ENCODE measurements around the gene ANKRD22. TPM values are rescaled to one million over a fixed set of nuclear protein-coding genes. Genes with fewer than 3 reads are reported as not detected.

ANKRD22 gene
- total RNA-seq, 2 donors from 2014 or later = 26.6 to 28.2 TPM

DNA sequence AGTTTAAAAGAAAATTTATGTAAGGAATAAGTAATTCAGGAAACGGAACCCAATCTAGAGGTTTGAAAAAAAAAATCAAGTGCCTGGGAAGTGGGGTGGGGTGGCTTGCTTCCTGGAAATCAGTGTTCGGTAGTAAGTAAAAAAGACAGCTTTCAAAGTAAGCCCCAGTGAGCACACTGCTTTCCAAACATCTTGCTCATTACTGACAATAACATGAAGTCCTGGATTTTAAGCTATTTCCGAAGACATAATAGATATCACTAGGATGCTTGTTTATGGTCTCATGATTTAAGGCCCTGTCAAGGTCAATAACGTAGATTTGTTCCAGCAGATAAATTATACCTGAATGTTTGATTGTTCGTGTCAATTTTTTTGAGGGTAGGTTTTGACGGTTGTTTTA, 29.7 kb upstream of the ANKRD22 start:
- TF ChIP-seq, protein P1, sequence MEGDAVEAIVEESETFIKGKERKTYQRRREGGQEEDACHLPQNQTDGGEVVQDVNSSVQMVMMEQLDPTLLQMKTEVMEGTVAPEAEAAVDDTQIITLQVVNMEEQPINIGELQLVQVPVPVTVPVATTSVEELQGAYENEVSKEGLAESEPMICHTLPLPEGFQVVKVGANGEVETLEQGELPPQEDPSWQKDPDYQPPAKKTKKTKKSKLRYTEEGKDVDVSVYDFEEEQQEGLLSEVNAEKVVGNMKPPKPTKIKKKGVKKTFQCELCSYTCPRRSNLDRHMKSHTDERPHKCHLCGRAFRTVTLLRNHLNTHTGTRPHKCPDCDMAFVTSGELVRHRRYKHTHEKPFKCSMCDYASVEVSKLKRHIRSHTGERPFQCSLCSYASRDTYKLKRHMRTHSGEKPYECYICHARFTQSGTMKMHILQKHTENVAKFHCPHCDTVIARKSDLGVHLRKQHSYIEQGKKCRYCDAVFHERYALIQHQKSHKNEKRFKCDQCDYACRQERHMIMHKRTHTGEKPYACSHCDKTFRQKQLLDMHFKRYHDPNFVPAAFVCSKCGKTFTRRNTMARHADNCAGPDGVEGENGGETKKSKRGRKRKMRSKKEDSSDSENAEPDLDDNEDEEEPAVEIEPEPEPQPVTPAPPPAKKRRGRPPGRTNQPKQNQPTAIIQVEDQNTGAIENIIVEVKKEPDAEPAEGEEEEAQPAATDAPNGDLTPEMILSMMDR (IDR thresholded peaks at IDR 0.05) = no peak
- peak overlapping the region; percentile 70 for H3K4me3 ChIP-seq
- peak overlapping the region; percentile 97 for H3K27ac ChIP-seq
- no peaks in the 10 kb centered on the region for H3K27me3 ChIP-seq
- intact Hi-C loops (cut with DNase I) = loop anchor here (5.0 kb wide), 1 partner anchor 51 kb away; no protein-coding TSS in a partner anchor
- peak overlapping the region; percentile 91 to 95 for H3K9ac ChIP-seq (ENCODE audit: low read depth in 2 of 2, low read length in 2 of 2)
- H3K9me3 ChIP-seq = no peaks in the 10 kb centered on the region
- no peaks in the 10 kb centered on the region for H3K4me1 ChIP-seq
- no peaks in the 10 kb centered on the region for H3K36me3 ChIP-seq
- no peak for DNase-seq

GRCh38 chr10:88880282-88881076, 28.8 kb upstream of the ANKRD22 start:
- peak; percentile 83 for DNase-seq
- TF ChIP-seq, protein P1 (IDR thresholded peaks at IDR 0.05) = no peak
- Histone ChIP-seq H3K27me3 (no peaks in the 10 kb centered on the region), H3K36me3 (no peaks in the 10 kb centered on the region), H3K4me3 (peak overlapping the region; percentile 70), H3K9ac (ENCODE audit: low read depth in 2 of 2, low read length in 2 of 2) (peak overlapping the region; percentile 91 to 95), H3K27ac (peak overlapping the region; percentile 97), H3K9me3 (no peaks in the 10 kb centered on the region), H3K4me1 (no peaks in the 10 kb centered on the region)
- intact Hi-C loops (cut with DNase I) = loop anchor here (5.0 kb wide), 1 partner anchor 52 kb away; no protein-coding TSS in a partner anchor

GRCh38 chr10:88879534-88880281, 28.1 kb upstream of the ANKRD22 start, which contains the start of gene STAMBPL1:
TSS of gene STAMBPL1 (plus strand) at chr10:88880245. CDS start at chr10:88901709, 21,464 bp downstream.
- H3K9me3 ChIP-seq = no peaks in the 10 kb centered on the region
- intact Hi-C loops (cut with DNase I) = loop anchor here (5.0 kb wide), 1 partner anchor 53 kb away; no protein-coding TSS in a partner anchor
- TF ChIP-seq, protein P1 (IDR thresholded peaks at IDR 0.05) = no peak
- peak within 1 kb of the TSS; percentile 97 for H3K27ac ChIP-seq
- H3K4me3 ChIP-seq = peak within 1 kb of the TSS; percentile 70
- peak within 1 kb of the TSS; percentile 91 to 95 for H3K9ac ChIP-seq (ENCODE audit: low read depth in 2 of 2, low read length in 2 of 2)
- no peaks in the 10 kb centered on the region for H3K36me3 ChIP-seq
- H3K4me1 ChIP-seq = no peaks in the 10 kb centered on the region
- DNase-seq = peak; percentile 70
- no peaks in the 10 kb centered on the region for H3K27me3 ChIP-seq

DNA sequence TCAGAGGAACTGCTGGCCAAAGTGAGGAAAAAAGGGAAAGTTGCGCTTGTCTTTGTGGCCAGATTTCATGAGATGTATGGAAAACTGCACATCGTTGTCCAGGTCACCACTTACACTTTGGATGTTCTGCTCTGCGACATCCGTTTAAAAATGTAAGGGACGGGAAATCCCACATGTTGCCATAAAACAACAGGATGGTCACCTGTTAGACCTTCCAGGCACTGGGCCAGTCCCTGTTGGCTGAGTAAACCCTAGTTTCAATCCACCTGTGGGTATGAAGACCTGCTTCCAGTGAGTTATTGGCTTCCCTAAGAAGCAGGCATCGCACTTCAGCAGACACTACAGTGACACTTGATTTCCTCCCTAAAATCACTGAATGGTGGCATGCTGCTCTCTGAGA, 25.7 kb upstream of the ANKRD22 start:
- H3K4me3 ChIP-seq = no peak overlapping the region
- H3K9me3 ChIP-seq = no peaks in the 10 kb centered on the region
- no peaks in the 10 kb centered on the region for H3K4me1 ChIP-seq
- H3K27ac ChIP-seq = no peak overlapping the region
- TF ChIP-seq, protein P1 (IDR thresholded peaks at IDR 0.05) = no peak
- intact Hi-C loops (cut with DNase I) = no loop called here
- H3K36me3 ChIP-seq = no peaks in the 10 kb centered on the region
- H3K9ac ChIP-seq (ENCODE audit: low read depth in 2 of 2, low read length in 2 of 2) = no peak overlapping the region
- DNase-seq = no peak
- no peaks in the 10 kb centered on the region for H3K27me3 ChIP-seq

DNA sequence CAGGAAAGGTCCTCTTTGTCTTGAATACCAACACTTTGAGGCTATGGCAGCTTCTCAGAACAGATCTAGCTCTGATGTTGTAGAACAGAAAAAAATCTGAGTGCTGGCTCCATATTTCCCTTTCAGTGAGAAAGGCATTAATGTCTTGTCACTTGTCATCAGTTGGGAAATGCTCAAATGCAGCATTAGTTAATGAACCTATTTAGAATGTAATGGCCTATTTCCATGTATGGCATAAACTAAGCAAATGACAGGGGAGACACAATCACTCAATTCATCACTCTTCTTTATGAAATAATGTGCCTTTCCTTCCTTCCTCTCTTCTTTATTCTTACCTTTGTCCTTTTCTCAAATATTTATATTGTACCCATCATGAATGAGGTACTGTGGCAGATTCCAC, 23.4 kb upstream of the ANKRD22 start:
- intact Hi-C loops (cut with DNase I) = no loop called here

More for the DNA sequence above, 23.4 kb upstream of the ANKRD22 start:
- Histone ChIP-seq H3K4me1 (no peaks in the 10 kb centered on the region), H3K27me3 (no peaks in the 10 kb centered on the region), H3K27ac (no peak overlapping the region), H3K9me3 (no peaks in the 10 kb centered on the region), H3K4me3 (no peak overlapping the region), H3K36me3 (no peaks in the 10 kb centered on the region), H3K9ac (ENCODE audit: low read depth in 2 of 2, low read length in 2 of 2) (no peak overlapping the region)
- no peak for DNase-seq
- TF ChIP-seq, protein P1 (IDR thresholded peaks at IDR 0.05) = no peak
